ENCODE results near the gene NAALADL1. TPM values are rescaled to one million over a fixed set of nuclear protein-coding genes. Genes with fewer than 3 reads are reported as not detected.
A peak's percentile ranks its signal among the peaks of the same experiment; 100 is the strongest.

NAALADL1 gene
- total and polyA plus RNA-seq, 9 of the 15 experiments (the other 6 are each of a cell fraction or from before 2014, with no cell fraction given), result 0.06 to 0.72 (median 0.22) TPM; not detected in 4

- Histone ChIP-seq H3K9ac (ENCODE audit: insufficient read depth in 1 of 2, low read depth in 2 of 2, low read length in 2 of 2) (peak overlapping the region; percentile 58 to 89), H3K36me3 (ENCODE audit: control insufficient read depth, insufficient read depth, low read length) (no peaks in the 10 kb centered on the region), H2AFZ (ENCODE audit: low read depth, low read length) (peak overlapping the region; percentile 94), H3K4me2 (ENCODE audit: insufficient read depth, low read length) (peak overlapping the region; percentile 83), H3K27ac (ENCODE audit: extremely low read depth, low read depth, low read length) (peak overlapping the region; percentile 52), H3K4me3 (peak overlapping the region; percentile 33), H3K27me3 (ENCODE audit: control insufficient read depth in 2 of 2, insufficient read depth in 2 of 2, low read length in 2 of 2) (no peaks in the 10 kb centered on the region), H4K20me1 (replicated peaks; ENCODE audit: control insufficient read depth, insufficient read depth, low read length) (no peaks in the 10 kb centered on the region), H3K79me2 (ENCODE audit: control insufficient read depth, insufficient read depth, low read length) (no peaks in the 10 kb centered on the region), H3K9me3 (replicated peaks; ENCODE audit: control insufficient read depth, insufficient read depth, low read depth, low read length) (no peaks in the 10 kb centered on the region), H3K4me1 (replicated peaks in 1 of 2; ENCODE audit: control insufficient read depth in 2 of 2, insufficient read depth in 2 of 2, low read length in 2 of 2) (peaks cover 20 to 23% of the 10 kb centered on the region in 2 experiments; a peak in 4 of 5 replicates), H3K9me1 (ENCODE audit: control insufficient read depth, insufficient read depth, low read length) (no peaks in the 10 kb centered on the region)
- DNase-seq (ENCODE audit: extremely low read depth in 1 of 4, low spot score in 3 of 4) (peak in 1 of 4 experiments; percentile 66), ATAC-seq (peak; percentile 53), FAIRE-seq (peak; percentile 69)
- POLR2A ChIA-PET, result interaction anchor here (0.6 to 2.3 kb wide), 13 partner anchors 9 to 137 kb away, joined by 3 to 14 read pairs (median 4); partner anchors contain the start of genes ARL2, MAJIN and SNX15
- 9% methylated on average over 9 of the region's 11 CpGs for WGBS (ENCODE audit: insufficient coverage, low coverage, missing lambda C conversion rate)
- intact Hi-C loops (cut with micrococcal nuclease), result loop anchor here (1.0 to 2.0 kb wide), 5 partner anchors 50 to 209 kb away; partner anchors contain the start of genes ATG2A and PPP2R5B
- in situ Hi-C loops (cut with MboI), result loop anchor here (5.0 kb wide), 1 partner anchor 149 kb away; no protein-coding TSS in a partner anchor
- CTCF ChIA-PET (ENCODE audit: low intra/inter-chr PET ratio), result interaction anchor here (1.1 to 1.3 kb wide), 2 partner anchors 99 to 148 kb away, joined by 3 to 4 read pairs; no protein-coding TSS in a partner anchor
- BruUV-seq (replicated peaks), result TSS peak; percentile 83
- TF ChIP-seq ZNF165 (CRISPR knock-in tag; IDR thresholded peaks at IDR 0.05; ENCODE audit: borderline replicate concordance) (no peak), HDGF (IDR thresholded peaks at IDR 0.05) (0 out of 2 replicates have a peak, but pooled peaks have one; percentile 12), YY1 (IDR thresholded peaks at IDR 0.05; ENCODE audit: borderline replicate concordance in 1 of 3, control insufficient read depth in 1 of 3, extremely low read depth in 1 of 3, insufficient read depth in 3 of 3, insufficient read length in 1 of 3, insufficient replicate concordance in 2 of 3, low read depth in 1 of 3, low read length in 2 of 3) (no peak), CHD7 (IDR thresholded peaks at IDR 0.05; ENCODE audit: low read depth, low read length) (no peak), RBM39 (optimal IDR thresholded peaks at IDR 0.05; ENCODE audit: low read depth, low read length) (no peak), ZNF586 (CRISPR knock-in tag; conservative IDR thresholded peaks at IDR 0.05) (no peak), SIN3B (IDR thresholded peaks at IDR 0.05; ENCODE audit: low read depth) (no peak), POLR3A (IDR thresholded peaks at IDR 0.05; ENCODE audit: borderline replicate concordance, extremely low read depth, insufficient read depth, insufficient read length) (no peak), SP1 (CRISPR knock-in tag; IDR thresholded peaks at IDR 0.05) (no peak), NBN (IDR thresholded peaks at IDR 0.05; ENCODE audit: low read depth) (no peak), GATAD2A (IDR thresholded peaks at IDR 0.05) (0 out of 2 replicates have a peak, but pooled peaks have one; percentile 22)
Observed at GRCh38 chr11:64996327-64996709, 62.0 kb downstream of the NAALADL1 start.

All from K562 (cell line).